Cerebellar cortex (tissue), 1 donor: ENCODE data around the gene LHPP.

ENCODE experiments used
- DNase-seq: peaks from one replicate; pipeline ENCODE4 v3.0.0-alpha.2; 2015; ENCODE audit warnings: low spot score

Gene LHPP

GRCh38 chr10:124447751-124448466, 13.7 kb upstream of the LHPP start:
- DNase-seq, result no peak

- no peak for DNase-seq
Measured at GRCh38 chr10:124448696-124449169, 12.9 kb upstream of the LHPP start.

- no peak for DNase-seq
Measured at GRCh38 chr10:124449170-124450011, 12.2 kb upstream of the LHPP start.

- DNase-seq, result no peak
Measured at GRCh38 chr10:124450012-124450782, 11.4 kb upstream of the LHPP start, which contains the start of gene NKX1-2. Gene NKX1-2 (minus strand): TSS chr10:124450035. CDS start chr10:124449943, 92 bp downstream.

GRCh38 chr10:124450783-124451057, 10.9 kb upstream of the LHPP start:
- no peak for DNase-seq

GRCh38 chr10:124451276-124451675, 10.3 kb upstream of the LHPP start:
- DNase-seq, result no peak

- no peak for DNase-seq
Measured at GRCh38 chr10:124453960-124454610, 7.5 kb upstream of the LHPP start.

GRCh38 chr10:124455441-124455840, 6.2 kb upstream of the LHPP start:
- DNase-seq, result no peak

GRCh38 chr10:124458473-124458872, 3.1 kb upstream of the LHPP start:
- no peak for DNase-seq

GRCh38 chr10:124458889-124459288, 2.7 kb upstream of the LHPP start:
- DNase-seq, result no peak

GRCh38 chr10:124459395-124459794, 2.2 kb upstream of the LHPP start:
- no peak for DNase-seq

GRCh38 chr10:124460144-124460543, 1.5 kb upstream of the LHPP start:
- DNase-seq, result no peak

- DNase-seq, result no peak
Measured at GRCh38 chr10:124462348-124462695, 699 bp downstream of the LHPP start.

GRCh38 chr10:124464028-124464965, 2.7 kb downstream of the LHPP start:
- DNase-seq, result no peak

GRCh38 chr10:124465003-124465776, 3.6 kb downstream of the LHPP start:
- DNase-seq, result no peak

GRCh38 chr10:124465777-124466488, 4.3 kb downstream of the LHPP start:
- DNase-seq, result no peak

- no peak for DNase-seq
Measured at GRCh38 chr10:124467165-124467564, 5.5 kb downstream of the LHPP start.

GRCh38 chr10:124468624-124469023, 7.0 kb downstream of the LHPP start:
- DNase-seq, result no peak

- no peak for DNase-seq
Measured at GRCh38 chr10:124469956-124470484, 8.4 kb downstream of the LHPP start.
